CD4-positive, alpha-beta memory T cell (primary cell): ENCODE data around the gene APEX1. TPM values are rescaled to one million over a fixed set of nuclear protein-coding genes. Genes with fewer than 3 reads are reported as not detected.
A peak's percentile ranks its signal among the peaks of the same experiment; 100 is the strongest.

ENCODE experiments used
- CTCF ChIA-PET: fragments of 350-600 bp; sonication (Branson Sonifier 250); formaldehyde crosslinking; loops from one replicate; lab custom pipeline; 2021; ENCODE audit warnings: inconsistent platforms; ENCODE audit not compliant: partially characterized antibody; lab: Charles Lee
- POLR2A ChIA-PET: fragments of 350-600 bp; sonication (Branson Sonifier 250); formaldehyde crosslinking; loops from one replicate; lab custom pipeline; 2021; ENCODE audit not compliant: partially characterized antibody; lab: Charles Lee
- DNase-seq, 5 donors: peaks; one replicate each; pipeline versions ENCODE4 v3.0.0 to v3.0.0-alpha.2; 2020 to 2022; ENCODE audit warnings: mixed read lengths in 1 of 5
- H3K27ac ChIP-seq: one replicate; pipeline ENCODE4 v1.7.0; 2013; ENCODE audit warnings: low read depth, low read length
- H3K27me3 ChIP-seq: 2 replicates; pipeline ENCODE4 v1.7.0; 2013; ENCODE audit warnings: mild to moderate bottlenecking, low read length, moderate library complexity; ENCODE audit not compliant: insufficient read depth
- H3K36me3 ChIP-seq: 2 replicates; pipeline ENCODE4 v1.7.0; 2013; ENCODE audit warnings: mild to moderate bottlenecking, low read length, moderate library complexity; ENCODE audit not compliant: insufficient read depth
- H3K4me1 ChIP-seq: 2 replicates; pipeline ENCODE4 v1.7.0; 2013; ENCODE audit warnings: mild to moderate bottlenecking, low read length, moderate library complexity; ENCODE audit not compliant: insufficient read depth
- H3K4me3 ChIP-seq, 2 donors: one replicate each; pipeline ENCODE4 v1.7.0; 2013; ENCODE audit warnings: low read length in 2 of 2, mild to moderate bottlenecking in 1 of 2
- H3K9me3 ChIP-seq, 2 donors: one replicate each; pipeline ENCODE4 v1.7.0; 2013; ENCODE audit warnings: low read length in 2 of 2, control low read depth in 1 of 2; ENCODE audit not compliant: control insufficient read depth in 1 of 2
- H3K27ac Mint-ChIP-seq, 7 donors: one replicate each; pipeline ENCODE4 v1.8.0; 2020 to 2021; ENCODE audit warnings: mixed read lengths in 7 of 7, mild to moderate bottlenecking in 6 of 7, inconsistent platforms in 3 of 7, moderate library complexity in 3 of 7
- H3K27me3 Mint-ChIP-seq, 2 donors: one replicate each; pipeline ENCODE4 v1.8.0; 2020 to 2021; ENCODE audit warnings: mixed read lengths in 2 of 2
- H3K36me3 Mint-ChIP-seq, 2 donors: one replicate each; pipeline ENCODE4 v1.8.0; 2020 to 2021; ENCODE audit warnings: mixed read lengths in 2 of 2, inconsistent platforms in 1 of 2, mild to moderate bottlenecking in 1 of 2
- H3K4me1 Mint-ChIP-seq, 4 donors: one replicate each; pipeline ENCODE4 v1.8.0; 2020 to 2021; ENCODE audit warnings: mixed read lengths in 4 of 4, mild to moderate bottlenecking in 1 of 4
- H3K4me3 Mint-ChIP-seq, 8 donors: one replicate each; pipeline ENCODE4 v1.8.0; 2020 to 2021; ENCODE audit warnings: mixed read lengths in 8 of 8, mild to moderate bottlenecking in 7 of 8, moderate library complexity in 6 of 8, inconsistent platforms in 3 of 8
- H3K9me3 Mint-ChIP-seq, 8 donors: one replicate each; pipeline ENCODE4 v1.8.0; 2020 to 2021; ENCODE audit warnings: mixed read lengths in 8 of 8, mild to moderate bottlenecking in 5 of 8, inconsistent platforms in 3 of 8, moderate library complexity in 1 of 8
- intact Hi-C: fragments of 100-400 bp; cut with micrococcal nuclease; formaldehyde crosslinking; loops from one replicate; pipeline ENCODE4 v1.15.1; 2023
- polyA plus RNA-seq, 2 donors: library from polyadenylated mRNA; unstranded; fragments of 300-500 nt; fragmentation: Illumina TruSeq; gene quantifications; one replicate each; pipeline ENCODE4 v1.2.3, GENCODE V29; 2021
- total RNA-seq, 2 experiments: library from RNA; stranded (reverse); gene quantifications; one replicate each; pipeline ENCODE4 v1.2.3, GENCODE V29; 2021

The APEX1 gene
- total and polyA plus RNA-seq, 4 experiments from 2014 or later = 102 to 144 (median 122) TPM

- intact Hi-C loops = no loop called here
- Mint-ChIP-seq H3K36me3 (peaks cover 24 to 37% of the 10 kb centered on the region in 2 donors), H3K9me3 (no peaks in the 10 kb centered on the region), H3K27me3 (no peaks in the 10 kb centered on the region), H3K4me3 (no peak overlapping the region), H3K4me1 (peaks cover 19 to 34% (median 26%) of the 10 kb centered on the region in 4 donors), H3K27ac (peak overlapping the region in 4 of 7 donors; percentile 47 to 92 (median 74))
- CTCF ChIA-PET = no interaction called here
- Histone ChIP-seq H3K9me3 (no peaks in the 10 kb centered on the region), H3K27me3 (no peaks in the 10 kb centered on the region), H3K27ac (no peak overlapping the region), H3K4me3 (no peak overlapping the region), H3K4me1 (peaks cover 58% of the 10 kb centered on the region), H3K36me3 (peaks cover 44% of the 10 kb centered on the region)
- POLR2A ChIA-PET = interaction anchor here (1.1 to 5.1 kb wide), 4 partner anchors 13 to 115 kb away, joined by 4 to 119 read pairs (median 6); partner anchors contain the start of genes PARP2, PNP and TEP1
- no peak for DNase-seq
Measured at GRCh38 chr14:20458031-20458789, 3.2 kb downstream of the APEX1 start.

DNA sequence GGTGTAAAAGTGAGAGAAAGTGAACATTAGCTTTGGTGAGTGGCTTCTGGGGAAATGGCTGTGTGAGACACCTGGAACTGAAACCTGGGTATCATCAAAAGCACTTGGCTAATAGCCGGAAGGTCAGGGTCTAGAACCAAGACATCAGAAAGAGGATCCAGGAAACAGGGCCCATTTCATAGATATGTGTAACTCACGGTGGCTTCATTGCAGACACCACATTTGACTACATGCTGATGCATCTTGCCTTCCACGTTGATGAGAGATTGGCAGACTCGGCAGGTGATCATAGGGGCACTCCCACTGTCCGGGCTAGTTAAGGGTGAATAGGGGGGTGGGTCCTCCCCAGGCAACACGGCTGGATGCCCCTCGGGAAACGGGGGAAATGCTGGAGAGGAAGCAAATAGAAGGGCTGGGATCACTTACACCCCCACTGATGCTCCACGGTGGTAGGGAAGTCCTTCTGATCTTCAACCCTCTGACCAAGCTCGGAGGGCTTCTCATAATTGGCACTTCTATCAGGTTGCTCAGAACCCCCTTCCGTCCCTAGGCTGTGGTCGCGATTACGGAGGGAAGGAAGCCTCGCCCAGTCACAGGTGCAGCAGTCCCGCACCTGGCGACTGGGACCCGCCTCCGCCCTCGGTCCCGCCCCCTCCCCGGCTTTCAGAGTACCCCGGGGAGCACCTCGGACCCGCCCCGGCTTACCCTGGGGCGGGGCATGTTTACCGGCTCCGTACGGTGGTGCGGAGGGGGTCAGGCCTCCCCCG, 5.6 kb downstream of the APEX1 start:
- Histone ChIP-seq H3K4me1 (peaks cover 47% of the 10 kb centered on the region), H3K9me3 (no peaks in the 10 kb centered on the region), H3K27me3 (no peaks in the 10 kb centered on the region), H3K4me3 (peak overlapping the region; percentile 64 to 76), H3K36me3 (peaks cover 44% of the 10 kb centered on the region), H3K27ac (peak overlapping the region; percentile 86)
- Mint-ChIP-seq H3K27ac (peak overlapping the region; percentile 92 to 99 (median 97)), H3K36me3 (peaks cover 24 to 37% of the 10 kb centered on the region in 2 donors), H3K4me3 (peak overlapping the region; percentile 86 to 96 (median 91)), H3K4me1 (peaks cover 19 to 34% (median 23%) of the 10 kb centered on the region in 4 donors), H3K27me3 (no peaks in the 10 kb centered on the region), H3K9me3 (no peaks in the 10 kb centered on the region)
- ChIA-PET CTCF (interaction anchor here (0.8 to 3.2 kb wide), 10 partner anchors 9 to 222 kb away, joined by 3 to 19 read pairs (median 6); partner anchors contain the start of genes PARP2, PNP and TEP1), POLR2A (interaction anchor here (1.1 to 5.6 kb wide), 15 partner anchors 10 to 643 kb away, joined by 3 to 119 read pairs (median 10); partner anchors contain the start of genes CCNB1IP1, PARP2, PNP and RNASE4)
- DNase-seq = peak in 4 of 5 donors; percentile 73 to 87 (median 78)
- intact Hi-C loops = loop anchor here (1.0 to 10.0 kb wide), 8 partner anchors 9 to 804 kb away; partner anchors contain the start of genes CCNB1IP1, HNRNPC, PARP2 and PNP

DNA sequence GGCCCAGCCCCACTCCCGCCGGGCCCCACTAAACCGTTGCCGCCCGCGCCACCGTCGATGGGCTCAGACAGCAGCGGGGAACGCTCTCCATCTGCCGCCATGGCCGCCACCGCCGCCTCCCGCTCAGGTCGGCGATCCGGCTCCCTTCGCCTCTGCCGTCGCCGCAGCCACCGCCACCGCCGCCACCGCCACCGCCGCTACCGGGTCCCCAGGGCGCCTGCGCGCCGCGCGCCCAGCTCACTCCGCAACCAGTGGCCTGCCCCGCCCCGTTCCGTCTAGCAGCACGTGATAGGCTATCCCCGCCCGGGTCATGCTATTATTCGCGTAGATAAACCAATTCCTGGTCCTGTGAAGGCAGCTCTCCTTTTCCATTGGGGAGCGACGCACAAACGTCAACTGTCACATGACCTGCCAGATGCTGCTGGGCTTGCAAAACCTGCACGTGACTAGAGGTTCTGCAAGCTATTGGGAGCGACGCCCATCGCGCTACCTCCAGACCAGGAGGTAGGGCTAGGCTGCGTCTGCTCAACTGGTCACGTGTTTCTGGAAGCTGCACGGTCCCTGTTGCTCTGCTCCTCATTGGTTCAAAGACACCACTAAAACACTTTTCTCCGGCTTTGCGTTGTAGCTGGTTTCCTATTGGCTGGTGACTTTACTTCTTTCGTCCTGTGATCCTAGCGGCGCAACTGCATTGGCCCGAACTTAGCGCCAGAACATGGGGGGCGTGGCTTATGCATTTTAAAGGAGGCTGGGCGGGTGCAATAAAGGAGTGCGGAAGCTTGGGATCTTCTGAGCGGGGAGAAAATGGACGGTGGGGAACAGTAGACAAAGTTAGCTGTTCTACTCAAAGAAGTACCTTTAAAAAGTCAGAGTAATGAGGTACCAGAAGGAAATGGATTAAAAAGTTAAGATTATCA, 6.5 kb downstream of the APEX1 start, which contains the start of gene PIP4P1:
TSS of gene PIP4P1 (minus strand) at position 210 of the 917 bp plus-strand sequence. CDS start at position 101, 109 bp downstream.
- Histone ChIP-seq H3K4me3 (peak within 1 kb of the TSS; percentile 64 to 76), H3K4me1 (peaks cover 38% of the 10 kb centered on the region), H3K27ac (peak within 1 kb of the TSS; percentile 86), H3K27me3 (no peaks in the 10 kb centered on the region), H3K9me3 (no peaks in the 10 kb centered on the region), H3K36me3 (peaks cover 39% of the 10 kb centered on the region)
- DNase-seq = peak; percentile 98 to 100 (median 99)
- CTCF ChIA-PET = interaction anchor here (0.8 to 3.2 kb wide), 13 partner anchors 8 to 554 kb away, joined by 3 to 19 read pairs (median 5); partner anchors contain the start of genes PARP2, PNP and TEP1
- H3K36me3 Mint-ChIP-seq = peaks cover 24 to 37% of the 10 kb centered on the region in 2 donors
- peak within 1 kb of the TSS; percentile 92 to 99 (median 97) for H3K27ac Mint-ChIP-seq
- intact Hi-C loops = loop anchor here (1.0 to 10.0 kb wide), 8 partner anchors 8 to 803 kb away; partner anchors contain the start of genes CCNB1IP1, HNRNPC, PARP2 and PNP
- H3K4me3 Mint-ChIP-seq = peak within 1 kb of the TSS; percentile 89 to 96 (median 92)
- H3K27me3 Mint-ChIP-seq = no peaks in the 10 kb centered on the region
- H3K9me3 Mint-ChIP-seq = no peaks in the 10 kb centered on the region
- POLR2A ChIA-PET = interaction anchor here (1.0 to 5.6 kb wide), 18 partner anchors 8 to 642 kb away, joined by 3 to 119 read pairs (median 6); partner anchors contain the start of genes CCNB1IP1, PARP2, PNP and RNASE4
- peaks cover 19 to 35% (median 23%) of the 10 kb centered on the region in 4 donors for H3K4me1 Mint-ChIP-seq

DNA sequence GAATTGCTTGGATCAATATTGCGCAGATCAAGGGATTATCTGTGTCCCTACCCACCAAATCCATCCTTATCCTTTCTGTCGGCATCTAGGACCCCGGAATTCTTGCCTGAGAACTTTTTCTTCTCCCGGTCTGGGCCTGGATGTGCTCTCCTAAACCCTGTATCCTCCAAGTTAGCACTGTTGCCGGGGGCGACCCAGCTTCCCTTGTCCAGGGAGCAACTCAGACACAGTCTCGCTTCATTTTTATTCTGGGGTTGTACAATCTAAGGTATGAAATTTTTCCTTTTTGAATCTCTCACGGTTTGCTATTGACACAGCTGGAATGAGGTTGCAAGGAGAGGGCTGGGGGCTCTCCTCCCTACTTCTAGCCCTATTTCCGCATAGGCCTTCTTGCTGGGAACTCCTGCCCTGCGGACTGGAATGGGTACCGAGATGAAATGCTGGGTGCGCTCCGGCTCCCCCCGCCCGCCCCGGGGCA, 13.8 kb downstream of the APEX1 start:
- H3K4me1 Mint-ChIP-seq = peaks cover 27 to 50% (median 38%) of the 10 kb centered on the region in 4 donors
- peaks cover 0 to 4% (median 0%) of the 10 kb centered on the region in 8 donors for H3K9me3 Mint-ChIP-seq
- Histone ChIP-seq H3K27ac (peak overlapping the region; percentile 77), H3K36me3 (peaks cover 16% of the 10 kb centered on the region), H3K27me3 (no peaks in the 10 kb centered on the region), H3K9me3 (no peaks in the 10 kb centered on the region), H3K4me3 (peak overlapping the region; percentile 84 to 92), H3K4me1 (peaks cover 41% of the 10 kb centered on the region)
- peak overlapping the region; percentile 97 to 100 (median 99) for H3K4me3 Mint-ChIP-seq
- H3K36me3 Mint-ChIP-seq = peaks cover 20 to 38% of the 10 kb centered on the region in 2 donors
- no peaks in the 10 kb centered on the region for H3K27me3 Mint-ChIP-seq
- ChIA-PET POLR2A (interaction anchor here (0.9 to 5.5 kb wide), 9 partner anchors 8 to 213 kb away, joined by 3 to 119 read pairs (median 20); partner anchors contain the start of genes APEX1, OSGEP, PARP2 and PIP4P1), CTCF (interaction anchor here (1.1 to 2.3 kb wide), 4 partner anchors 13 to 141 kb away, joined by 3 to 12 read pairs (median 7); partner anchors contain the start of genes APEX1, OSGEP and PARP2)
- peak overlapping the region; percentile 94 to 99 (median 98) for H3K27ac Mint-ChIP-seq
- DNase-seq = no peak
- intact Hi-C loops = loop anchor here (1.0 to 10.0 kb wide), 5 partner anchors 8 to 796 kb away; partner anchors contain the start of genes APEX1, HNRNPC and PIP4P1

GRCh38 chr14:20469242-20469889, 14.3 kb downstream of the APEX1 start, which contains the start of gene PNP:
TSS of gene PNP (plus strand) at chr14:20469406. CDS start at chr14:20469525, 119 bp downstream.
- Mint-ChIP-seq H3K4me1 (peaks cover 33 to 55% (median 43%) of the 10 kb centered on the region in 4 donors), H3K36me3 (peaks cover 26 to 44% of the 10 kb centered on the region in 2 donors)

More at GRCh38 chr14:20469242-20469889, 14.3 kb downstream of the APEX1 start, which contains the start of gene PNP:
- H3K27ac Mint-ChIP-seq = peak within 1 kb of the TSS; percentile 94 to 99 (median 98)
- ChIA-PET CTCF (interaction anchor here (0.9 to 2.3 kb wide), 12 partner anchors 8 to 212 kb away, joined by 3 to 14 read pairs (median 5); partner anchors contain the start of genes APEX1, OSGEP, PARP2 and PIP4P1), POLR2A (interaction anchor here (0.6 to 5.5 kb wide), 26 partner anchors 9 to 222 kb away, joined by 3 to 119 read pairs (median 4); partner anchors contain the start of genes APEX1, OSGEP, PARP2 and PIP4P1)
- DNase-seq = peak; percentile 84 to 92 (median 88)
- H3K4me1 ChIP-seq = peaks cover 47% of the 10 kb centered on the region
- peak within 1 kb of the TSS; percentile 84 to 92 for H3K4me3 ChIP-seq
- H3K27me3 ChIP-seq = no peaks in the 10 kb centered on the region
- peak within 1 kb of the TSS; percentile 97 to 100 (median 99) for H3K4me3 Mint-ChIP-seq
- intact Hi-C loops = loop anchor here (1.0 to 10.0 kb wide), 5 partner anchors 8 to 795 kb away; partner anchors contain the start of genes APEX1, HNRNPC and PIP4P1
- peaks cover 0 to 4% (median 0%) of the 10 kb centered on the region in 8 donors for H3K9me3 Mint-ChIP-seq
- peak within 1 kb of the TSS; percentile 77 for H3K27ac ChIP-seq
- no peaks in the 10 kb centered on the region for H3K27me3 Mint-ChIP-seq
- H3K36me3 ChIP-seq = peaks cover 21% of the 10 kb centered on the region
- no peaks in the 10 kb centered on the region for H3K9me3 ChIP-seq
